Transverse colon (tissue), 4 donors: Measurements from ENCODE around the gene GZMA. TPM values are rescaled to one million over a fixed set of nuclear protein-coding genes. Genes with fewer than 3 reads are reported as not detected.

Experiments used
- DNase-seq: peaks from one replicate; pipeline ENCODE4 v3.0.0-alpha.2; 2019
- H3K27ac ChIP-seq, 4 donors: fragments of 200-600 bp; sonication (generic); 2 replicates each; pipeline ENCODE4 v1.5.1; 2016 to 2018; ENCODE audit warnings: inconsistent platforms in 4 of 4
- H3K27me3 ChIP-seq: fragments of 200-600 bp; sonication (generic); 2 replicates; pipeline ENCODE4 v1.5.1; 2017; ENCODE audit warnings: inconsistent platforms
- H3K36me3 ChIP-seq, 4 donors: fragments of 200-600 bp; sonication (generic); 2 replicates each; pipeline ENCODE4 v1.5.1; 2017 to 2019; ENCODE audit warnings: inconsistent platforms in 4 of 4
- H3K4me1 ChIP-seq, 4 donors: fragments of 200-600 bp; sonication (generic); 2 replicates each; pipeline ENCODE4 v1.5.1; 2017 to 2020; ENCODE audit warnings: inconsistent platforms in 4 of 4
- H3K4me3 ChIP-seq, 4 donors: fragments of 200-600 bp; sonication (generic); 1 replicate in 1 of 4; 2 replicates in 3 of 4; pipeline versions ENCODE4 v1.5.1 to v1.6.1; 2017 to 2019; ENCODE audit warnings: inconsistent platforms in 4 of 4
- H3K9me3 ChIP-seq, 2 donors: fragments of 200-600 bp; sonication (generic); 2 replicates each; pipeline ENCODE4 v1.5.1; 2017 to 2019; ENCODE audit warnings: inconsistent platforms in 2 of 2
- EP300 ChIP-seq: sonication (generic); formaldehyde crosslinking; IDR thresholded peaks from one replicate; pipeline ENCODE4 v1.6.1; 2017; ENCODE audit warnings: antibody characterized with exemption, low read depth
- POLR2A ChIP-seq: fragments of 450-650 bp; IDR thresholded peaks from one replicate; pipeline ENCODE4 v1.6.1; 2016; ENCODE audit warnings: antibody characterized with exemption, mild to moderate bottlenecking, moderate library complexity
- POLR2AphosphoS5 ChIP-seq, 3 donors: sonication (generic); formaldehyde crosslinking; IDR thresholded peaks; one replicate each; pipeline ENCODE4 v1.6.1; 2016; ENCODE audit warnings: antibody characterized with exemption in 3 of 3
- WGBS, 2 donors: methylation state at CpG; one replicate each; pipeline ENCODE4 v1.1.5; 2018; ENCODE audit warnings: low coverage in 1 of 2; 5-methylcytosine and 5-hydroxymethylcytosine counted together
- in situ Hi-C, 4 donors: fragments of 200-750 bp; cut with MboI; loops; one replicate each; pipeline versions ENCODE4 v1.15.0 to v1.15.1; 2017; ENCODE audit warnings: low sequenced_read_pairs in 3 of 4, low pct_ligation_motif_present in 1 of 4, low pct_unique_long_range_greater_than_20kb in 1 of 4
- intact Hi-C: fragments of 100-400 bp; cut with DNase I; formaldehyde crosslinking; loops from one replicate; pipeline ENCODE4 v1.15.1; 2023; ENCODE audit warnings: low total_unique reads
- total RNA-seq, 4 donors: library from RNA; depleted of rRNA; stranded (reverse); fragments of >200 nt; gene quantifications; one replicate each; pipeline ENCODE4 v1.1.0, GENCODE V29; 2016
- TF ChIP-seq, protein P1 (sequence below), 5 experiments: fragments of 200-600 bp in 3 of 5; fragments of 450-650 bp in 2 of 5; sonication (generic) in 3 of 5; IDR thresholded peaks; 1 replicate in 2 of 5; 2 replicates in 3 of 5; pipeline ENCODE4 v1.5.1; 2016 to 2017; ENCODE audit warnings: antibody characterized with exemption in 5 of 5, inconsistent platforms in 3 of 5, mild to moderate bottlenecking in 2 of 5, moderate library complexity in 1 of 5

Gene GZMA
- total RNA-seq, 4 donors from 2014 or later, result 7.6 to 8.3 TPM; not detected in 2

DNA sequence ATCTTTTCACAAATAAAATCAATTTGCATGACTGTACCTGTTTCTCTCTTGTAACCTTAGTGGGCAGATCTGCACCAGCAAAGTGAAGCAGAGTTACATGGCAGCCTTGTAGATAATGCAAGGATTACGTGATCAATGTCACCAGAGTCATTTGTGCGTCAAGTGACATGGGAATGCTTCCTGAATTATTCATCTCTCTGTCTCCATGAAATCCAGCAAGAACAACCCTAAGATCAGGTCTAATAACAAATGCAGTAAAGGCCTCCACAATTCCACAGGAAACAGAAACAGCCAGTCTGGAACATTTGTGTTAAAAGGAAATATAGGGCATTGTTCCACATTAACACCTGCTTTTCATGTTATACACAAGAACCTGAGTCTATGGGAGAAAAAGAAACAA, 7.8 kb downstream of the GZMA start:
- in situ Hi-C loops (no loop called here), intact Hi-C loops (no loop called here)
- Histone ChIP-seq H3K4me3 (no peak overlapping the region), H3K4me1 (no peaks in the 10 kb centered on the region), H3K36me3 (no peaks in the 10 kb centered on the region), H3K9me3 (no peaks in the 10 kb centered on the region), H3K27ac (no peak overlapping the region), H3K27me3 (no peaks in the 10 kb centered on the region)
- DNase-seq, result no peak
- WGBS, 2 donors, result 84% methylated on average over 2 of the region's 2 CpGs; no CpG with 5 or more reads in 1 of the 2 donors
- no peak for TF ChIP-seq POLR2A
- TF ChIP-seq POLR2AphosphoS5 (IDR thresholded peaks at IDR 0.05), result no peak
- no peak for TF ChIP-seq EP300
- TF ChIP-seq, protein P1, sequence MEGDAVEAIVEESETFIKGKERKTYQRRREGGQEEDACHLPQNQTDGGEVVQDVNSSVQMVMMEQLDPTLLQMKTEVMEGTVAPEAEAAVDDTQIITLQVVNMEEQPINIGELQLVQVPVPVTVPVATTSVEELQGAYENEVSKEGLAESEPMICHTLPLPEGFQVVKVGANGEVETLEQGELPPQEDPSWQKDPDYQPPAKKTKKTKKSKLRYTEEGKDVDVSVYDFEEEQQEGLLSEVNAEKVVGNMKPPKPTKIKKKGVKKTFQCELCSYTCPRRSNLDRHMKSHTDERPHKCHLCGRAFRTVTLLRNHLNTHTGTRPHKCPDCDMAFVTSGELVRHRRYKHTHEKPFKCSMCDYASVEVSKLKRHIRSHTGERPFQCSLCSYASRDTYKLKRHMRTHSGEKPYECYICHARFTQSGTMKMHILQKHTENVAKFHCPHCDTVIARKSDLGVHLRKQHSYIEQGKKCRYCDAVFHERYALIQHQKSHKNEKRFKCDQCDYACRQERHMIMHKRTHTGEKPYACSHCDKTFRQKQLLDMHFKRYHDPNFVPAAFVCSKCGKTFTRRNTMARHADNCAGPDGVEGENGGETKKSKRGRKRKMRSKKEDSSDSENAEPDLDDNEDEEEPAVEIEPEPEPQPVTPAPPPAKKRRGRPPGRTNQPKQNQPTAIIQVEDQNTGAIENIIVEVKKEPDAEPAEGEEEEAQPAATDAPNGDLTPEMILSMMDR (IDR thresholded peaks at IDR 0.05), result no peak

DNA sequence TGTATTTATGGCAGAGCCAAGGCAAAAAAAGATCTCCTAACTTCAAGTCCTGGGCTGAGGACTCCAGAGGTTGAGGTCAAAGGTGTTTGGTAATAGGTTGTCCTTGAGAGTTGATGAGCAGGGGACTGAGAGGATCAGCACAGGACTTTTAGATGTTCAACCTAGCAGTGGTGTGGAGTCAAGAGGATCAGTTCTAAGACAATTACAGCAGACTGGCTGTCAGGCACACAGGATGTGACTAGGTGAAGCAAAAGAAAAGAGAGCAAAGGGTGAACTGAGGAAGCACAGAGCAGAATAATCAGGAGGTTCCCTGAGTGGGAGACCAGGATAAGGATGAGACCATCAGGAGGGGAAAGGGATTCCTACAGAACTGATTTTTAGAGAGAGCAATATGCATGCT, 10.9 kb downstream of the GZMA start:
- DNase-seq, result no peak
- intact Hi-C loops, result no loop called here

DNA sequence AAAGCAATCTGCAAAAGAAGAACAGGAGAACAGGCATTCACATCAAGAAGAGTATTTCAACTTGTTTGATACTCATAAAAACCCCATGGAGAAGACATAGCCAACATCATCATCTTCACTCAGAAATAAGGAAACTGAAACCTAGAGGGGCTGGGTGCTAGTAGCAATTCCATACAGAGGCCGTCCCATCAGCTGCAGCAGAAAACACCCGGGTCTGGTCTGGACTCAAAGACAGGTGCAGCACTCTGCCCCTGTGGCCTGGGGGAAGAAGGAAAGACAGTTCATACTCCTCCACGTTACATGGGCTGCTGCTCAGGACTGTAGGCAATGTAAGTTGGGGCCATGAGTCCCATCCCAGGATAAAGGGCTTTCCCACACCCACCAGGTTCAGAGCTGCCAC, 11.6 kb downstream of the GZMA start:
- WGBS, 2 donors, result 75% methylated on average over 3 of the region's 3 CpGs; no CpG with 5 or more reads in 1 of the 2 donors
- intact Hi-C loops (no loop called here), in situ Hi-C loops (no loop called here)
- TF ChIP-seq POLR2AphosphoS5 (IDR thresholded peaks at IDR 0.05) (no peak), POLR2A (no peak), EP300 (no peak)
- TF ChIP-seq, protein P1 (IDR thresholded peaks at IDR 0.05), result no peak
- Histone ChIP-seq H3K36me3 (no peaks in the 10 kb centered on the region), H3K4me1 (no peaks in the 10 kb centered on the region), H3K27ac (no peak overlapping the region), H3K4me3 (no peak overlapping the region), H3K9me3 (no peaks in the 10 kb centered on the region), H3K27me3 (no peaks in the 10 kb centered on the region)
- DNase-seq, result no peak

More for the DNA sequence above, 10.9 kb downstream of the GZMA start:
- Histone ChIP-seq H3K9me3 (no peaks in the 10 kb centered on the region), H3K27me3 (no peaks in the 10 kb centered on the region), H3K27ac (no peak overlapping the region), H3K4me1 (no peaks in the 10 kb centered on the region), H3K4me3 (no peak overlapping the region), H3K36me3 (no peaks in the 10 kb centered on the region)
- in situ Hi-C loops, result no loop called here
- TF ChIP-seq POLR2A, result no peak

DNA sequence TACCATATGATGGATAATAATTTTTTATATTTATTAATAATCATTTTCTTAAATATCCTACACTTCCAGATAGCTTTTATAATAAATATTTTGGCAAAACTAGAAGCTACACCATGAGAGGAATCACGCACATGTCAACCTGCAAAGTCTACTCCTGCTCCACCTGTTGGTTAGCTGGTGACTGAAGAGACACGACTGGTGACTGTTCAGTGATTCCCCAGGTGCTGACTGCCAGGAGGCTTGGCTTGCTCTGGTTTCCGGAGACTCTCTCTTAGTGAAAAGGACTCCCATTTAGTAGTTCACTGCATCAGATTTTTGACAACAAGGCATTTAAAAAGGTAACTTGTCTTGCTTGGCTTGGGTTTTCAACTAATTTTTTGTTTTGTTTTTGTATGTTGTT, 20.9 kb downstream of the GZMA start:
- Histone ChIP-seq H3K9me3 (no peaks in the 10 kb centered on the region), H3K36me3 (no peaks in the 10 kb centered on the region), H3K4me1 (no peaks in the 10 kb centered on the region), H3K27ac (no peak overlapping the region), H3K4me3 (no peak overlapping the region), H3K27me3 (no peaks in the 10 kb centered on the region)
- whole genome bisulfite sequencing, 2 donors, result 78 to 90% methylated on average over 2 to 3 of the region's 3 CpGs
- intact Hi-C loops (no loop called here), in situ Hi-C loops (no loop called here)
- TF ChIP-seq EP300, result no peak
- TF ChIP-seq POLR2A, result no peak
- no peak for TF ChIP-seq POLR2AphosphoS5 (IDR thresholded peaks at IDR 0.05)
- TF ChIP-seq, protein P1 (IDR thresholded peaks at IDR 0.05), result no peak
- DNase-seq, result no peak

DNA sequence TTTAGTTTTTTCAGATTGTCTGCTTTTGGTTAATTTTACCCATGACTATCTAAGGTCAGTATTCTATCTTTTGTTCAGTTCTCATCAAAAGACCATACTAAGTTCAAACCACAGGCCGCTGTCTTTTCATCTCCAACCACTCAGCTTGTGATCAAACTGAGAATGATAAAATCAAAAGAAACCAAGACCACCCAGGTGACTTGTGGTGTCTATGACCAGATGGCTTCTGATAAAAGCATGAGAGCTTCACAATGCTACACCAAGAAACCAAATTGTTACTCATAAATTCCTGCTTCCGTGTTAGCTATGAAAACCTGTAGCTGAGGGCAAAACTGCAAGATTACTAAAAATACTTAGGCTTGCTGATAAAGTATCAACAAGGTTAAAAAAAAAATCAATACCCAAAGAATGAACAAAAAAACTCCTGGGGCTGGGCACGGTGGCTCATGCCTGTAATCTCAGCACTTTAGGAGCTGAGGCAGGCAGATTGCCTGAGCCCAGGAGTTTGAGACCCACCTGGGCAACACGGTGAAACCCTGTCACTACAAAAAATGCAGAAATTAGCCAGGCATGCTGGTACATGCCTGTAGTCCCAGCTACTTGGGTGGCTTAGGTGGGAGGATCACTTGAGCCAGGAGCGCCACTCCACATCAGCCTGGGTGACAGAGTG, 31.7 kb downstream of the GZMA start:
- H3K27ac ChIP-seq, result no peak overlapping the region
- H3K4me3 ChIP-seq, result no peak overlapping the region
- peaks cover 6% of the 10 kb centered on the region for H3K27me3 ChIP-seq
- WGBS, 2 donors, result 58 to 78% methylated on average over 4 to 5 of the region's 5 CpGs
- H3K4me1 ChIP-seq, result no peaks in the 10 kb centered on the region
- no peaks in the 10 kb centered on the region for H3K9me3 ChIP-seq
- TF ChIP-seq POLR2AphosphoS5 (IDR thresholded peaks at IDR 0.05) (no peak), POLR2A (no peak), EP300 (no peak)
- TF ChIP-seq, protein P1 (IDR thresholded peaks at IDR 0.05), result no peak
- H3K36me3 ChIP-seq, result no peaks in the 10 kb centered on the region
- intact Hi-C loops, result no loop called here
- in situ Hi-C loops, result loop anchor here in 2 of 4 donors (25.0 kb wide), 1 partner anchor 197 kb away; no protein-coding TSS in a partner anchor
- no peak for DNase-seq
